NT2/D1 (cell line): Measurements from ENCODE around the gene FER.
"Not testable (repeated sequence)": the region's sequence is repeated elsewhere in the genome, so short reads cannot be mapped to it uniquely, and the experiment has no call there.

Experiments used
- SUZ12 ChIP-seq: IDR thresholded peaks from 2 replicates; pipeline ENCODE4 v1.6.1; 2011; ENCODE audit not compliant: insufficient read length, insufficient read depth; ENCODE audit errors: extremely low read depth
- YY1 ChIP-seq: IDR thresholded peaks from 2 replicates; pipeline ENCODE4 v1.6.1; 2011; ENCODE audit not compliant: insufficient read length, insufficient read depth

DNA sequence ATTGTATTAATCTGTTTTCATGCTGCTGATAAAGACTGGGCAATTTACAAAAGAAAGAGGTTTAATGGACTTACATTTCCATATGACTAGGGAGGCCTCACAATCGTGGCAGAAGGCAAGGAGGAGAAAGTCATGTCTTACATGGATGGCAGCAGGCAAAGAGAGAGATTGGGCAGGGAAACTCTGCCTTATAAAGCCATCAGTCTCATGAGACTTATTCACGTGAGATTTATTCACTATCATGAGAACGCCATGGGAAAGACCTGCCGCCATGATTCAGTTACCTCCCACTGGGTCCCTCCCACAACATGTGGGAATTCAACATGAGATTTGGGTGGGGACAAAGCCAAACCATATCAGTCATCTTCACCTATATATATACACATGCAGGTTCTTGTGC is 103.4 kb downstream of the FER start:
- not testable (repeated sequence) for TF ChIP-seq YY1, SUZ12
